HepG2 (cell line): ENCODE data around the gene LRRC45. TPM values are rescaled to one million over a fixed set of nuclear protein-coding genes. Genes with fewer than 3 reads are reported as not detected.

Experiments used
- CENPT ChIP-seq: sonication (generic); formaldehyde crosslinking; IDR thresholded peaks from 2 replicates; pipeline ENCODE4 v1.8.0; 2022; ENCODE audit warnings: low read depth, mild to moderate bottlenecking, moderate library complexity, missing genetic modification reagents
- HNF1B ChIP-seq: sonication (generic); formaldehyde crosslinking; IDR thresholded peaks from 2 replicates; pipeline ENCODE4 v1.5.1; 2020; ENCODE audit warnings: mild to moderate bottlenecking, moderate library complexity, missing genetic modification reagents
- HNRNPH1 ChIP-seq: fragments of 200-400 bp; formaldehyde crosslinking; optimal IDR thresholded peaks from 2 replicates; pipeline ENCODE3; 2017; ENCODE audit warnings: mild to moderate bottlenecking, low read depth, low read length
- NRL ChIP-seq: sonication (generic); formaldehyde crosslinking; IDR thresholded peaks from 2 replicates; pipeline ENCODE4 v1.5.0; 2020; ENCODE audit warnings: missing genetic modification reagents, mild to moderate bottlenecking, moderate library complexity, borderline replicate concordance
- SKIL ChIP-seq: sonication (generic); formaldehyde crosslinking; IDR thresholded peaks from 2 replicates; pipeline ENCODE4 v1.8.0; 2022; ENCODE audit warnings: missing genetic modification reagents, mild to moderate bottlenecking, moderate library complexity, borderline replicate concordance
- WIZ ChIP-seq: sonication (generic); formaldehyde crosslinking; IDR thresholded peaks from 2 replicates; pipeline ENCODE4 v1.5.1; 2020; ENCODE audit warnings: mild to moderate bottlenecking, missing genetic modification reagents
- ZBTB7A ChIP-seq: sonication (generic); formaldehyde crosslinking; IDR thresholded peaks from 2 replicates; pipeline ENCODE4 v1.8.0; 2022; ENCODE audit warnings: mild to moderate bottlenecking, missing genetic modification reagents
- ZNF367 ChIP-seq: sonication (generic); formaldehyde crosslinking; IDR thresholded peaks from 2 replicates; pipeline ENCODE4 v1.4.0; 2020; ENCODE audit warnings: missing genetic modification reagents, borderline replicate concordance
- ZNF484 ChIP-seq: sonication (generic); formaldehyde crosslinking; IDR thresholded peaks from 2 replicates; pipeline ENCODE4 v1.5.1; 2020; ENCODE audit warnings: mild to moderate bottlenecking, low read depth, missing genetic modification reagents, borderline replicate concordance
- ZNF772 ChIP-seq: sonication (generic); formaldehyde crosslinking; IDR thresholded peaks from 2 replicates; pipeline ENCODE4 v1.5.0; 2020; ENCODE audit warnings: mild to moderate bottlenecking, missing genetic modification reagents
- ZNF781 ChIP-seq: sonication (generic); formaldehyde crosslinking; IDR thresholded peaks from 2 replicates; pipeline ENCODE4 v1.5.1; 2020; ENCODE audit warnings: borderline replicate concordance, mild to moderate bottlenecking, missing genetic modification reagents; ENCODE audit errors: not compliant biosample characterization
- ZNF782 ChIP-seq: sonication (generic); formaldehyde crosslinking; IDR thresholded peaks from 2 replicates; pipeline ENCODE4 v1.4.0; 2020; ENCODE audit warnings: missing genetic modification reagents, mild to moderate bottlenecking, borderline replicate concordance
- ZNF784 ChIP-seq: sonication (generic); formaldehyde crosslinking; IDR thresholded peaks from 2 replicates; pipeline ENCODE4 v1.5.1; 2020; ENCODE audit warnings: missing genetic modification reagents, mild to moderate bottlenecking, borderline replicate concordance
- polyA plus RNA-seq, 8 experiments: library from polyadenylated mRNA; depleted of rRNA in 3 of 8; stranded (reverse) in 7 of 8; unstranded in 1 of 8; fragments of >200 nt; fragmentation: Illumina TruSeq in 4 of 8; extraction: Trizol in 4 of 8; gene quantifications; 2 replicates each; pipeline versions ENCODE4 v1.2.1 to v1.2.3, GENCODE V29; 2011 to 2016; ENCODE audit warnings: low read depth in 4 of 8, missing spikeins in 1 of 8, mixed read lengths in 1 of 8; ENCODE audit not compliant: insufficient read depth in 1 of 8
- total RNA-seq, 5 experiments: library from RNA; depleted of rRNA; stranded (reverse); fragments of >200 nt; fragmentation: Illumina TruSeq; extraction: Trizol; gene quantifications; 2 replicates each; pipeline ENCODE4 v1.2.3, GENCODE V29; 2016; ENCODE audit warnings: low read depth in 1 of 5
- TF ChIP-seq, protein P1 (sequence below): sonication (generic); IDR thresholded peaks from 2 replicates; pipeline ENCODE4 v1.6.1; 2016; ENCODE audit warnings: low read depth, borderline replicate concordance

LRRC45 gene
- total and polyA plus RNA-seq, 2 of the 13 experiments (the other 11 are each of a cell fraction or from before 2014, with no cell fraction given): 11.6 to 48.1 TPM

DNA sequence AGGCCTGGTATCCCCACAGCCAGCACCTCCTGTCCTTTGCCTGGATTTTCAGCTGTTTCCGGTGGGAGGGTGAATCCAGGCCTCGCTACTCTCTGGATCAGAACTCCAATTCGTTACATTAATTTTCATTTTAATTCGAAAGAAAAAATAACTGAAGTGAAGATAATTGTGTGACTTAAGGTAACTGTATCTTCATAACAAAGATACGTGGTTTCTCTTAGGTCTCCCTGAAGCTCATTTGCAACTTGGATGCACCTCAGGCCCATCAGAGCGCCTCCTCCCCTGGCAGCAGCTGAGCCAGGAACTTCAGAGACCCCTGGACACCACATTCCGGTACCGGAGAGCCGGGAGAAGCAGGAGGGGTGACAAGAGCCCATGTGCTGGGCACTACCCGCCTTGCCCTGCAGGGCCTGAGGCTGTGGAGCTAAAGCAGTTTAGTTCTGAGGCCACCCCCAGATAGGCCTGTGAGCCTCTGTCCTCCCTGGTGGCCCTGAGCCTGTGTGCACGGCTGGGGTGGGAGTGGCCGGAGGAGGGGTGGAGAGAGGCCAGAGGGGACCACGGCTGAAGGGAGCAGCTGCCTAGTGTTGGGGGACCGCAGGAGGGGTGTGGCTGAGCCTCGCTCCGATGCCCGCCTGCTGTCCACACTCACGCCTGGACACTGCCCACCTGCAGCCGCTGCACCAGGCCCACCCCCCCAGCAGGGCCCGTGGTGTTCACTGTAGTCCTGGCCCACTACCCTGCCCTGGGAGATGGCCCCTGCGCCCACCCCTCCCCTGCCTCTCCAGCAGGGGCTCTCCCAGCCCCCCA is 53.9 kb downstream of the LRRC45 start (continued):
- TF ChIP-seq SKIL (CRISPR knock-in tag): no peak
- TF ChIP-seq ZNF772 (CRISPR knock-in tag): no peak; the same call in 1 of the 2 replicates
- 0 out of 2 replicates have a peak, but pooled peaks have one; percentile 30 for TF ChIP-seq HNF1B
- TF ChIP-seq CENPT (CRISPR knock-in tag): 0 out of 2 replicates have a peak, but pooled peaks have one; percentile 31
- no peak for TF ChIP-seq ZNF782 (CRISPR knock-in tag)
- TF ChIP-seq ZNF781: peak; percentile 24
- TF ChIP-seq ZBTB7A: 0 out of 2 replicates have a peak, but pooled peaks have one; percentile 31
- 0 out of 2 replicates have a peak, but pooled peaks have one; percentile 58 for TF ChIP-seq WIZ
- no peak for TF ChIP-seq ZNF484 (CRISPR knock-in tag)
- no peak for TF ChIP-seq ZNF367 (CRISPR knock-in tag)
- TF ChIP-seq, protein P1, sequence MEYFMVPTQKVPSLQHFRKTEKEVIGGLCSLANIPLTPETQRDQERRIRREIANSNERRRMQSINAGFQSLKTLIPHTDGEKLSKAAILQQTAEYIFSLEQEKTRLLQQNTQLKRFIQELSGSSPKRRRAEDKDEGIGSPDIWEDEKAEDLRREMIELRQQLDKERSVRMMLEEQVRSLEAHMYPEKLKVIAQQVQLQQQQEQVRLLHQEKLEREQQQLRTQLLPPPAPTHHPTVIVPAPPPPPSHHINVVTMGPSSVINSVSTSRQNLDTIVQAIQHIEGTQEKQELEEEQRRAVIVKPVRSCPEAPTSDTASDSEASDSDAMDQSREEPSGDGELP: 0 out of 2 replicates have a peak, but pooled peaks have one; percentile 21
- peak; percentile 31 for TF ChIP-seq HNRNPH1
- 0 out of 2 replicates have a peak, but pooled peaks have one; percentile 15 for TF ChIP-seq NRL (CRISPR knock-in tag)
- peak; percentile 29; the same call in 1 of the 2 replicates for TF ChIP-seq ZNF784 (CRISPR knock-in tag)
